Activated CD8-positive, alpha-beta memory T cell treated with anti-CD3 and anti-CD28 coated beads, Interleukin-2, amount 50 U/mL, for 4 hours (primary cell): ENCODE data around the gene LIPC.

Source experiments
- DNase-seq: peaks from one replicate; pipeline ENCODE4 v3.0.0-alpha.2; 2020

The LIPC gene

DNA sequence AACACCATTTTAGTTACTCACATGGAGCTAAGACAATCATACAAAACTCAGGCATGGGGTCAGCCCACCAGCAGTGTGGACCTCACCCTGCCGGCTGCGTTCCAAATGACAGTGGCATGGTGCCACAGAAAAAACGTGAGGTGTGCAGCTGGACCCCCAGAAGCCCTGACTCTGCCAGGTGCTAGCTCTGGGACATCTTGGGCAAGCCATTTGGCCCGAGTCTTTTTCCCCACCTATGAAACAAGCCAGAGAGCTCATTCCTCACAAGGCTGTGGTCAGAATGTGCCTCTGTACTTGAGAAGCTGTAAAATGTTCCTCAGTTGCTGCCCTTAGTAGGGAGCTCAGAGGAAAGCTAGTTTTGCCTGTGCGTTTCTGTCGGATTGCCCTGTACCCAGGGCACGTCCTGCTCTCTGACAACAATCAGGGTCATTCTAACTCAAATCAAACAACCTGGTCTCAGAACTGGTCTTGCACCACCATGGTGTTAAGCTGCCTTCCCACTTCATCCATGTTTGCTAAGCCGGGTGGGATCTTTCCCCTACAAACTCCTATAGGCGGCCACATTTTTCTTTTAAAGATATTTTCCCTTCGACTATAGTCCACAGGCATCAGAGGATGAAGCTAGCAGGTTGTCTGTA is 44.9 kb downstream of the LIPC start:
- no peak for DNase-seq

DNA sequence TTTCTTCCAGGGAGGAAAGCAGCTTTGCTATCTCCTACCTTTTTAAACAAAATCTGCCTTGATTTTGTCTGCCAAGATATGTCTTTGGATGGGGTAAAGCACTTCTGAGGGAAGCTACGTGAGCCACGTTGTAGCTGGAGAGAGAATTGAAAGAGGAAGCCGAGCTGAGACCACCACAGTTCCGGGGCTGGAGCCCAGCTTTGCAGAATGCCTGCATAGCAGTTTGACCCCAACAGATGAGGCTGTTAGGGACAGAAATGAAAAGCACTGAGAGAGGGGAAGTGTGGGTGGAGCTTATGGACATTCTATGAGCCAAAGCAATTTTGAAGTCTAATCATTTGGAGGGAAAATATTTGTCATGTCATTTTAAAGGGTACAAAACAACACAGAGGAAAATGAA is 45.4 kb downstream of the LIPC start:
- DNase-seq = no peak

DNA sequence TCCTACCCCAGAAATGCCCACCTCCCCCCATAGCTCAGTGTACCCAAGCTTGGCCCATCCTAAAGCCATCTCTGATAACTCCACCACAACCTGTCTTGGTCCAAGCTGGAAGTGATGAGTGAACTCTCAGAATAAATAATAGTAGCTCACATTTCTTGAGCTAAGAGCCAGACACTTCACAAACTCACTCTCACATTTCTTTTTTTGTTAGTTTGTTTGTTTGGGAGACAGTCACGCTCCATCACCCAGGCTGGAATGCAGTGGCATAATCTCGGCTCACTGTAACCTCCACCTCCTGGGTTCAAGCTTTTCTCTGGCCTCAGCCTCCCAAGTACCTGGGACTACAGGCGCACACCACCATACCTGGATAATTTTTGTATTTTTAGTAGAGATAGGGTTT is 46.2 kb downstream of the LIPC start:
- DNase-seq = no peak

DNA sequence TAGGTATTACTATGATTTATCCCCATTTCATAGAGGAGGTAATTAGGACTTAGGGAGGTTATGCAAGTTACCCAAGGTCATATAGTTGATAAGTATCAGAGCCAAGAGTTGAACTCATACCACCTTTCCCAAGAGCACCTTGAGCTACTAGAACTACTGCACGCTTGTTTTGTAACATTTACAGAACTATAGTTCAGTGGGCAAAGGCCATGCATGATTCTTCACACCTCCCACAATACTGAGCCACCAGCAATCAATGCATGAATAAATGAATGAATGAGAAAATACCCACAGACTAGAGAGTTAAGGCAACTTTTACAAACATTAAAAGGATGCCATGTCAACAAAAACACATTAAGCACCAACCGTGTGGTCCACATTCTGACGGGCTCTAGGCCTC is 46.8 kb downstream of the LIPC start:
- no peak for DNase-seq

DNA sequence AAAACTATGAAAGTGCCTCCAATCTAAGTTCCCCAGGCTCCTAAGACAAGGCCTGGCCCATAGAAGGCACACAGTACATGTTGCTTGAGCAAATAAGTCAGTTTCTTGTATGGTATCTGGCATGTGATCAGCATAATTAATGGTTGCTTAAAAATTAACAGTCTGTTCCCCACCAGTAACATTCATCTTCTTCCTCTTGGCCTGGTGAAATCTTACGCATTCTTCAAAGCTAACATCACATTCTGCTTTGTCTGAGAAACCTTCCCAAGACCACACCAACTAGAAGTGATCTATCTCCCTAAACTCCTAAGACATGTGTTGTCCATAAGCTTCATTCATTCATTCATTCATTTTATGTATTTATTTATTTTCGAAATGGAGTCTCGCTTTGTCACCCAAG is 48.1 kb downstream of the LIPC start:
- no peak for DNase-seq

DNA sequence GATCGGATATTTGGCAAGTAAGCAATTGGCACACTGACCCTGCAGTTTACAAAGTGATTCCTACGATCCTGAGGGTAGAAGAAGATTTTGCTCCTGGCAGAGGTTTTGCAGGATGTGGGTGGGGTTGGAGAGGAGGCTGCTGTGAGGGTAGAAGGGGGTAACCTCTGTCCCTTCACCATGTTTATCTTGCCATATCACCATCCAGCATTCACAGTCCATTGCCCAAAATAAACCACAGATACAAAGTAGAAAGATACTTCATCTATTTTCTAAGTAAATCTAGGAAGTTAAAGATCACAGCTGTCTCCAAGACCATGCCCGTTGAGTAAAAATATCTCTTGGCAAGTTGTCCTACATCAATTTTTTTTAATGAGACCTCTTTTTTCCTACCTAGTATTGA is 51.6 kb downstream of the LIPC start:
- DNase-seq = no peak

DNA sequence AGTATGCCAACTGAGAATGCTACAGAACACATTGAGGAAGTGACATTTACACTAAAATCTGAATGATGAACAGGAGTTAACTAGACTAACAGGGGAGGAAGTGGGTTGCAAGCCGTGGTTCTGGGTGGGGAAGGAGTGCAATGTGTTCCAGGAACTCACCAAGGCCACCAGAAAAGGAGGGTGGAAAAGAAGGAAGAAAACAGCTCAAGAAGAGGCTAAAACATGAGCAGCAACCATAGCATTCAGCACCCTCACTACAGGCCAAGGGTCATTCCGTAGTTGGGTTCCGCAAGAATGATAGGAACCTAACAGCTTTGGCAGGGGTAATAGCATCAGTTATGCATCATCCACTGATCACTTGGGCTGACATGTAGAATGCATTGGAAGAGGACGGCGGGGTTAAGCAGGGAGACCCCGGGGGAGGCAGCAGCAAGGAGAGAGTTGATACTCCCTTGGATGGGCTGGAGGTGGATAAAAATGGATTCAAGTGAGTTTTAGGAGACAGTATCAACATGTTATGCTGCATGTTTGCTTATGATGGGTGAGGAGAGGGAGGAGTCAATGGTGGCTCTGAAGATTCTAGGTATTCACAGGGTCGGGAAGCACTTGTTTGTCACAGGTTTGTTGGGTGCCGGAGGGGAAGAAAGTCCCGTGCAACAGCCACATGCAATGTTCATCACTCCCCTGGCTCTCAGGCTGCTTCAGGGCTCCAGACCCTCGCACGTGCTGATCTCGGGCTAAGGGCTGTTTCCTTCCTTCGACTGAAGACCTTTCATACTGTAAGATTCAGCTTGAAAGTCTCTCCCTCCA is 53.2 kb downstream of the LIPC start:
- no peak for DNase-seq

DNA sequence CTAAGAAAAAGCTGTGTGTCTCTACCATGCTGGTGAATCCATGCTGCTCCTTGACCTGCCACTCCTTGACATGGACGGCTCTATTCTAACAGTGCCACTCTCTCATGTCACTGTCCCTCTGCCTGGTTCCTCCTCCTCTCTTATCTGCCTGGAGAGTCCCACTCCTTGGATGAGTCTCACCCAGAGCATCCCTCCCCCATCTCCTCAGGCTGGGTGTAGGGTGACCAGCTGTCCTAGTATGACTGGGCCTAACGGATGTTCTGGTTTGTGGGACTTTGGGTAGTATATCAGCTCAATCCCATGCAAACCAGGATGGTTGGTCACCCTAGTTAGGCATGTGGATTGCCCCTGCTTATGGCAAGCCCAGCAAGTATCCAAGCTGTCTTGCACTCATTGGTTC is 54.3 kb downstream of the LIPC start:
- no peak for DNase-seq

DNA sequence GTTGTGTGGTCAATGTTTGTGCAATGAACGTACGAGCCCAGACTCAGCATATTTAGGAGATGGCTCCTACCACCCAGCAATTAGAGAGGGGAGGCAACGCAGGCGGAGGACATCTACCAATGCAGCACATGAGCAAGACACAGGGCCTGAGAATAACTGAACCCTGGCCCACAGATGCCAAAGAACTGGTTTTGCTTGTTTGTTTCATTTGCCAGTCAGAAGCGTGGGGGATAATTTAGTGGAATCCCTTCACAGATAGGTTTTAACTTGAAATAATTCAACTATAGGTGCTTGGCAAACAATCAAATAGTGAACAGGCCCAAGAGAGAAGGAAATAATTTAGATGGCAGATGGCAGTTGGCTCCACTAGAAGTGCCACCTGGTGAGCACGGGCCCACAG is 54.8 kb downstream of the LIPC start:
- no peak for DNase-seq

DNA sequence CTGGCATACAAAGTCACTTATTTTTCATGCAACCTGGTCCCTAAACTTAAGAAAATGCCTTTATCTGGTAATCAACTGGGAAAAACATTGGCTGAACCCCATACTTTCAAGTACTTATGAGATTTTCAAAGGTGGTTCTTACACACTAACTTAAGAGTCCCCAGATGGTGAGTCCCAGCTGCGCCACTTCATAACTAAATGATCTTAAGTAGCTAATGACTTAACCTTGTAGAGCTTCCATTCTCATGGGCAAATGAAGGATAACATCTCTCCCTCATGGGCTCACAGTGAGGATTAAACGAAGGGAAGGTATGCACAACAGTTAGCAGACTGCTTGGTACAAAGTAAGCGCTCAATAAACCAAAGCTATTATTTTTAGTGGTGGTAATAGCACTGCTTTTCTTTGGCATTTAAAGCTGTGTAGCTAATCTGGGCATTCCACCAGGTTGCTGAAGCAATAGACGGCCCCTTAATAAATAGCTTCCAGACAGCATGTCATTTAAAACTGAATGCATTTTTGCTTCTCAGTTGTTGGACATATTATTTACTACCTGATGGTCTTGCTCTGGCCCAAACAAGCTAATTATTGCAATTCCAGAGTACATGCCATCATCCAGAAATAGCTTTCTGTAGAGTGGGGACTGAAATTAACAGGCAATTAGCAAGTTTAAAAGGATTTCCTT is 55.4 kb downstream of the LIPC start:
- DNase-seq = no peak

DNA sequence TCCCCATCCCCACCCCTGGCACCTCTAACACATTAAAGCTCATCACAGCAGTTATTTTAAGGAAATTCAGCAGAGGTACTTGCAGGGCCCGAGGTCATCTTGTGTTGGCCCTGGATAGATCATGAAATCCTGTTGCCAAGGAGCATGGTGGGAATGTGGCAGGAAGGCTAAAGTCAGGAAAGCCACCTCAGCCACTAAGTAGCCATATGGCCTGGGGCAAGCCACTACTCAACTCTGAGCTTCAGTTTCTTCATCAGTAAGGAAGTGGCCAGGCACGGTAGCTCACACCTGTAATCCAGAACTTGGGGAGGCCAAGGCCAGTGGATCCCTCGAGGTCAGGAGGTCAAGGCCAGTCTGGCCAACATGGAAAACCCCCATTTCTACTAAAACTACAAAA is 55.9 kb downstream of the LIPC start:
- DNase-seq = no peak

DNA sequence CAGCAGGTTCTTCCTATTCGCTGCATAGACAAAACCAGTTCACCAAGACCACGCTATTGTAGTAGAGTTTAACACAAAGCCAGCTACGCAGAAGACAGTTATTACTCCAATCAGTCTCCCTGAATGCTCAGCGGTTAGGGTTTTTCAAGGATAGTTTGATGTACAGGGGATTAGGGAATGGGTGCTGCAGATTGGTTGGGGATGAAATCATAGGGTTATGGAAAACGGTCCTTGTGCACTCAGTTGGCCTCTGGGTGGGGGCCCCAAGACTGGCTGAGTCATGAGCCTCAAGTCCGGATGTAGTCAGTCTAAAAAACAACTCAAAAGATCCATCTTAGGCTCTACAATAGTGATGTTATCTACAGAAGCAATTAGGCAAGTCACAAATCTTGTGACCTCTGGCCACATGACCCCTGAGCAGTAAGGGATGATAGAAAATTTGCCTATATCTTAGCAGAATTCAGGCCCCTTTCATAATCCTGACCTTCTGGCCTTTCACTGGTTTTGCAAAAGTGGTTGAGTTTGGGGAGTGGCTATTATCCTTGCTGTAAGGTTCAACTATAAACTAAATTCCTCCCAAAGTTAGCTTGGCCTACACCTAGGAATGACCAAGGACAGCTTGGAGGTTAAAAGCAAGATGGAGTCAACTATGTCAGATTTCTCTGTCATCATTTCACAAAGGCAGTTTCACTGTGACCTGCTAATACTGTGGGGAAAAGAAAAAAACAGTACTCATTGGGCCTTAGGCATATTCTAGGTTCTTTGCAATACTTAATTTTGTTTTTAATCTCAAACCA is 57.7 kb downstream of the LIPC start:
- DNase-seq = no peak

DNA sequence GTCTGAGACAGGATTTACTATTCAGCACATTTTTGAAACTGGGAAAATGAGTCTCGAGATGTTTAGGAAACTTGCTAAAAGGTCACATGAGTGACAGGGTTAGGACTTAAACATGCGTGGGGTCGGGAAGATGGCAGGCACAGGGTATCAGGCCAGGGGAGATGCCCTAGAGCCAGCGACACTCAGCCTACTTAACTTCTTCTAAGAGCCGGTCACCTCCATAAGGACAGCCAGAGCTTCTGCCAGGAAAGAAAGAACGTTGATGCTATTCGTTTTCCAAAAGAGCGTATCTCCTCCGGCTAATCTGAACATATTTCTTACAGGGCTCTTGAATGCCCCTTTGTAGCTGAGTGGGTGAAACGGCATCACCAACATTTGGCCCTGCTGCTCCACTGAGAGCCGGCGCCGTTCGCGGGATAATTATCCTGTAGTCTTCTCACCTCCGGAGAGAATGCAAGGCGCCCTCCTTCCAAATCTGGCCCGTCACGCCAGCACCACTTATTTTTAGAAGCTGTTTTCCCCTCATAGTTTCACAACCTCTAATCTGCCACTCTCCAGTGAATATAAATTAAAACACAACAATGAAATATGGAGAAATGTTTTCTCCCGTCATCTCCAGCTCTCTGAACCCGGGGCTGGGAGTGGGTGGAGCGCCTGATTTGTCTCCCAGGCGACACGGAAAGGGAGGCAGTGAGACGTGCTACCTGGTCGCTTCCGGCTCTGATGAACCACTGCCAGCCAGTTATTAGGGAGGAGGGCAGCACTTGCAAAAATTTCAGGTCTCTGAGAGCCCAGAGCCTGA is 58.5 kb downstream of the LIPC start:
- no peak for DNase-seq

DNA sequence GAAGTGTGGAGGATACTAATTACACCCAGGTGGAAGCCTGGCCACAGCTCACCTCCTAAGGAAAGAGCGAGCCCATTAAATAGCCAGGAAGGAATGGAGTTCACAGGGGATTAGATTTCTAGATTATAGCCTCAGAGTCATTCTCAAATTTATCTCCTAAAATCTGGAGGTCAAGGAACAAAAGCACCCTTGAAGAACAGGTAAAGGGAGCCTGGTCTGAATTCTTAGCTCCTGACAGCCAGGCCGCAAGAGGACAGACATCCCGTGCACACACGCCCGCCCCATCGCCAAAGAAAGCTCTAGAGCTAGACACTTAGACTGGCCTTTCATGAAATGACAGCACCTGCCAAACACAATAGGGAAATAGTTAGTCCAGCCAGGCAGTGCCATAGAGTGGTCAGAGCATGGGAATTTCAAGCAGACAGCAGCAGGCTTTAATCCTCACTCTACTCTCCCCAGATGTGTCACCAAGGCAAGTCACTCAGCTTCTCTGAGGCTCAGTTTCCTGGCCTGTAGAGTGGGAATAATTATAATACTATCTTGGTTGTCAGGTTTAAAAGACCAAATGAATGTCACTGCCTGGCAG is 59.2 kb downstream of the LIPC start:
- no peak for DNase-seq

DNA sequence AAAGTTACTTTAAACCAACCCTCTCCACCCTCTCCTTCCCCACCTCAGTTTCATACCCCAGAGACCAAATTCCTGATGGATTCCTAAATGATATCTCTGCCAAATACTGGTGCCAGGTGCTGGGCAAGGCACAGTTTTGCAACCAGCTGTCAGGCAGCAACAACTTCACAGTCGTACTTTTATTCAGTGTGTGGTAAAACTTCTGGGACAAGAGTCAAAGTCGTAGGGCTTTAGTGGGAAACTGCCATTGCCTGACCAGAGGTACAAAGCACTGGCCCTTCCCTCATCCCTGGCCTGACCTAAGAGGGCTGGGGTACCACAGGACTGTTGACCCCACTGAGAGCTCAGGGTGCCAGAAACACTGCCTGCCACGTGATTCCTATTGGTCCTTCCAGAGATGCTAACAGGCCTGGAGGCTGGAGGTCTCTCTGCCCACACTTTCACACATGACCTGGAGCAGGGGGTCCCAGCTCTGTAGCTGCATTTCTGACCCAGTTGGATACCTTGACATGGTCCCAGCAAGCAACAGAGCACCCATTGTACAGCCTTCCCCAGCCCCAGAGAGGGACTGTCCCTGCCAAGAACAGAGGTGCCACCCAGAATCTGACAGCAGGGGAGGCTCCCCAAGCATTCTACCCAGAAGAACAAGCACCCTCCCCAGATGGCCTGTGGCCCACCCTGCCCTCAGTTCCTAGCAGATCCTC is 59.9 kb downstream of the LIPC start:
- no peak for DNase-seq

DNA sequence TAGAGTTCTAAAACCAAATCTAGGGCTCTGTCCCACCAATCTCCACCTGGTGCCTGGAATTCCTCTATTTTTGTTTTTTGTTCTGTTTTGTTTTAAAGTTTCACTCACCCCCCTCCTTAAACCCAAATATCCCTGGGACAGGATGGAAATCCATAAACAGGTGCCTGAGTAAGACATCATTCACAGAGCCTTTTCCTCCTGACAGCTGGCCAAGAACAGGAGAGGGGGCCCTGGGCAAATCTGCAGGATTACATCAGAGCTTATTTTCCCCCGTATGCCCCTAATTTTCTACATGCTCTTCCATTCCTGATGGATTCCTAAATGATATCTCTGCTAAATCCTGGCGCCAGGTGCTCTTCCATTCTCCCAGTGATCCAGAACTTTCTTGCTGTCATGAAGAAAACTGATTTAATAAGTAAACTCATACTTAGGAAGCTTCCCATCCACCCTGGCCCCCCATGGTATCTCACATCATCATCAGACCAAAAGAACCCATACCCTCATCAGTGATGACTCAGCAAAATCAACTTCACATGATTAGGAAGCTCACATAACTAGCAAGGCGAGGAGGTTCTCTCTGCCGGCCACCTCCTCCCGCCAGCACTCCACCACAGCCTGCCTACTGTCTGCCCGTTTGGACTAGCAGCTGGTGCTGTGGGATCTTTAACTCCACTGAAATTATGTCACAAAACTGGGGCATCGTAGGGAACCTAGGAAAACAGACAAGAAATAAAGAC is 61.0 kb downstream of the LIPC start:
- DNase-seq = no peak

DNA sequence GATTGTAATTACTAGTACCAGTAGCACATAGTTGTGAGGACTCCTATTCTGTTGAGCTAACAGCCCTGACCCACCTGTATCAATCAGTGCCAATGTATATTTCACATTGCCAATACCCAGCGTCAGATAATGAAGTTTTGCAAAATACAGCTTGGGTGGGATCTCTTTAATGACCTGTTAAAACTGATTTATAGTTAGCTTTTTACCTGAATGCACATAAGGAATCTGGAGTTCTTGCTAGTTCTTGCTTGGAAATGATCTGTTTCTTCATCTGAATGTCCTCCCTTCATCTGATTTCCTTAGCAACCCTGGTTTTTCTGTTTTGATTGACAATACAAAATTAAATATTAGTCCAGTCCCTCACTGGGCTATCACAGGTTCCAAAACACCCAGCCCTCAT is 62.8 kb downstream of the LIPC start:
- DNase-seq = no peak

DNA sequence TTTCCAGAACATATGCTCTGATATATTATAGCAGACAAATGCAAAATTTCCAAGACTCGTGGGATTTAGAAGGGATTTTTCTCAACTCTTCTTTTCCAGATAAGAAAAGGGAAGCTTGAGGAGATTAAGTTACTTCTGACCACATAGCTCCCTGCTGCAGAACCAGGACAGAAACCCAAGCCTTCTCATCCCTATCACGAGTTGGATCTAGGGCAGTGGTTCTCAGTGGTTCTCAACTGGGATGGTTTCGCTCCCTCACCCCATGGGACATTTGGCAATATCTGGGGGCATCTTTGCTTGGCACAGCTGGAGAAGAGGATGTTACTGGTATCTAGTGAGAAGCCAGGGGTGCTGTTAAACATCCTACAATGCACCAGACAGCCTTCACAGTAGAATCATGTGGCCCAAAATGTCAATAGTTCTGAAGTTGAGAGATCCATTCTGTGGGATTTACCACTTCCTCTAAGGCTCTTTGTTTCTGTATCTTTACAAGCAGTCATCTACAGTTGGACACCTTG is 64.2 kb downstream of the LIPC start:
- DNase-seq = no peak

DNA sequence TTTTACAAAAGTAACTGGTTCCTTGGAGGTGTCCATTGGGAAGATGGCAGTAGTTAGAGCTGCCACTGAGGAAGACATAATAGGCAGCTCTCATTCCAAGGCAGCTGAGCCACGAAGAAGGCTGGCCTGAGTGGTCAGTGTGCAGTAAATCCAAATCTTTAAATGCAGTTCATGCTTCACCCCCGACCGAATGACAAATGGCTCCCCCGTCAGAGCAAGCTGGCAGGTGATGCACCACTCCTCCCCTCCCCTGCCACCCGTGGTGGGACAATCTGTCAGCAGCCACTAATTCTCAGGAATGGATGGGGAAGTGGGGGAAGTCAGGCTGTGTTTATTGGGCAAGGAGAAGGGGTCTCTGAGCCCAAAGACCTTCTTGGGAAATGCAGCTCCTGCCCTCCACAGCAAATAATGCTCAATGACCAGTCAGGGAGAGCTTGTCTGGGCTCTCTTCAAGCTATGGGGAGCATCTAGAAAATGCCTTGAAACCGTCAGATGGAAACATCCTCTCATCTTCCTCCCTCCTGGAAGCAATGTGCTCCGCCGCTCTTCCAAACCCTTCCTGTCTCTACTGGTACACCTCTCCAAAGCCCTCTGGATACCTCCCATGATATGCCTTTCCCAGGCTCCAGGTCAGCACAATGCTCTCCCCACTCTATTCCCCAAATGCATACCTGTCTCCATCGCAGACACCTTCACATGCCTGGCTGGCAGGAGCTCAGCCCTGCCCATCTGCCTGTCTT is 65.4 kb downstream of the LIPC start:
- DNase-seq = no peak
